GM12892 (cell line): ENCODE data around the gene KIAA0040.

Experiments
- DNase-seq: peaks from one replicate; pipeline ENCODE4 v3.0.0; 2011; ENCODE audit not compliant: insufficient read length
- FAIRE-seq: peaks from 2 replicates; lab custom pipeline; 2011; peaks lifted over from hg19 to GRCh38; lab: Jason Lieb, UNC
- POLR2A ChIP-seq: IDR thresholded peaks from 2 replicates; pipeline ENCODE4 v1.6.1; 2011; ENCODE audit warnings: low read depth, low read length, control low read depth
- POLR2AphosphoS5 ChIP-seq: IDR thresholded peaks from 2 replicates; pipeline ENCODE4 v1.6.1; 2011; ENCODE audit warnings: low read depth, low read length, control low read depth
- TAF1 ChIP-seq: IDR thresholded peaks from 2 replicates; pipeline ENCODE4 v1.6.1; 2011; ENCODE audit warnings: low read depth, mild to moderate bottlenecking, control low read depth, low read length, borderline replicate concordance

KIAA0040 gene

GRCh38 chr1:175168782-175169181 is 23.8 kb downstream of the KIAA0040 start:
- TF ChIP-seq TAF1 (no peak), POLR2AphosphoS5 (no peak), POLR2A (no peak)
- DNase-seq: no peak
- no peak for FAIRE-seq

- TF ChIP-seq POLR2AphosphoS5: no peak
- TF ChIP-seq POLR2A: no peak
- no peak for TF ChIP-seq TAF1
- FAIRE-seq (no peak), DNase-seq (no peak)
Observed at GRCh38 chr1:175167861-175168260, 24.7 kb downstream of the KIAA0040 start.

GRCh38 chr1:175166746-175167145 is 25.8 kb downstream of the KIAA0040 start:
- no peak for TF ChIP-seq TAF1
- TF ChIP-seq POLR2AphosphoS5: no peak
- no peak for TF ChIP-seq POLR2A
- no peak for FAIRE-seq
- DNase-seq: no peak

DNA sequence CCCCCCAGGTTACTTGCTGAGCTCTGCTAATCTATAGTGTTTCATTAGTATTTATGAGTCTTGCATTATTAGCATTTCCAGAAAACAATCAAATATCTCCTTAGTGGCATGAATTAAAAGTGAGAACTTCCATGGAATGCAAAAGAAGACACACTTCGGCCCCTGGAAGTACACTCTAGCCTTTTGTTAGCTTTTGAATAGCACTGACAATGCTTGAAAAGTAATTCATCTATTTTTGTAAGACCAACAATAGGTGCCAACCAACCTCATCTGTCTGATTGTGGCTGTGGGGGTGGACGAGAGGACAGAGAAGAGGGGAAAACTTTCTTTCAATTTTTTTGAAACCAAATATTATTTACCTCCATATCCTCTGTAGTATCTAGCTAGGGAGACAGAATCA is 27.8 kb downstream of the KIAA0040 start:
- FAIRE-seq: no peak

DNA sequence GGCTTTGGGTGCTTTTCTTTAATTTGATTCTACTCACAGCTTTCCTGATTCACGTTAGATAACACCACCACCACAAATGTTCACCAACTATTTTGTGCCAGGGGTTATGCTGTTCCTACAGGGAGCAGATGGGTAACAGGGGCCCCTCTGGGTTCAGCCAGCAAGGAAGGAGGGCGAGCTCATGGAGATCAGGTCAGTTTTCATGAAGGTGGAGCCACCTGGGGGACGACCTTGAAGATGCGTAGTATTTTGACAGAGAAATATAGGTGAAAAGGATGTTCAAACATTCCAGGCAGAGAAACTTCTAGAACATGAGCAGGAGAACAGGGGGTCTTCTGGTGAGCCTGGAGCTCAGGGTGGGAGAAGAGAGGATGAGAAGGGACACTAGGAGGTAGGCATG is 28.9 kb downstream of the KIAA0040 start:
- no peak for DNase-seq
- TF ChIP-seq POLR2A (no peak), POLR2AphosphoS5 (no peak), TAF1 (no peak)
- no peak for FAIRE-seq

More for the DNA sequence above, 27.8 kb downstream of the KIAA0040 start:
- TF ChIP-seq POLR2AphosphoS5: no peak
- no peak for TF ChIP-seq TAF1
- no peak for TF ChIP-seq POLR2A
- DNase-seq: no peak

GRCh38 chr1:175162955-175163354 is 29.6 kb downstream of the KIAA0040 start:
- TF ChIP-seq POLR2AphosphoS5 (no peak), TAF1 (no peak), POLR2A (no peak)
- no peak for FAIRE-seq
- DNase-seq: no peak

DNA sequence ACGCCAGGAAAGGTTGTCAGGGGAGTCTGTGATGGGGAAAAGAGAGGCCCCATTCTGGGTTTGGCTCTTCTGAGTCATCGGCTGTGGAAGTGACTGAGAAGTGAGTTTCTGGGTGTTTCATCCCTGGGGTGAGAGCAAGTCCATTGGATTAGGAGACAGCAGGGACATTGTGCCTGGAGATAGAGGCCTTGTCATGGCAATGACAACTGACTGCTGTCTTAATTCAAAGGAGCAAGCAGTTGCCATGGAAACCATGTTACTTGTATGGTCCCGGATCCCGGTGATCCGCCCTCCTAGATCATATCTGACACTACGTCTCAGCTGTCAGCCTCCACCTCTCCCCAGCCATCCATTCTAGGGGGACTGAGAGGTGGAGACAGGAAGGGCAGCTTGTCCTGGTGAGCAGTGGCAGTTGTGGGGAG is 34.4 kb downstream of the KIAA0040 start:
- FAIRE-seq (no peak), DNase-seq (no peak)
- TF ChIP-seq POLR2AphosphoS5: no peak
- TF ChIP-seq POLR2A: no peak
- TF ChIP-seq TAF1: no peak

- TF ChIP-seq POLR2AphosphoS5: no peak
- no peak for TF ChIP-seq TAF1
- no peak for TF ChIP-seq POLR2A
- DNase-seq (no peak), FAIRE-seq (no peak)
Observed at GRCh38 chr1:175157200-175157599, 35.4 kb downstream of the KIAA0040 start.

DNA sequence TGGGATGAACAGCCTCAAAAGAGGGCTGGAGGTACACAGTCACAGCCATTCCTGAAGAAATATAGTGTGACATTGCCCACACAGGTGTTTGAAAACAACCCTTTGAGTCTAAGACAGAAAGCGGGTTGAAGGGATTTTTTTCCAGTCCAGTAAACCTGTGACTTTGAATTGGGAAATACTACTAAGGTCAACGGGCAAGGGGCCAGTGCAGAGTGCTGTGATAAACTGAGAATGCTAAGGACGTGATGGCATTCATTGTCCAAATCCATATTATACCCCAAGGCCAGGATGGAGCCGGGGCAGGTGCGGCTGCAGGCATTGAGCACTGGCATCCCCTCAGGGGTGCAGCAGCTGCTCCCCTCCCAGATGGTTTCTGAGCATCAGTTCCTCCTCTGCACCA is 36.6 kb downstream of the KIAA0040 start:
- no peak for TF ChIP-seq TAF1
- TF ChIP-seq POLR2AphosphoS5: no peak
- TF ChIP-seq POLR2A: no peak
- no peak for DNase-seq
- no peak for FAIRE-seq

- DNase-seq (no peak), FAIRE-seq (no peak)
- TF ChIP-seq POLR2AphosphoS5 (no peak), TAF1 (no peak), POLR2A (no peak)
Observed at GRCh38 chr1:175155473-175155856, 37.1 kb downstream of the KIAA0040 start.

GRCh38 chr1:175154629-175155472 is 37.7 kb downstream of the KIAA0040 start:
- peak; percentile 42 for DNase-seq
- no peak for TF ChIP-seq TAF1
- TF ChIP-seq POLR2A: no peak
- no peak for TF ChIP-seq POLR2AphosphoS5
- FAIRE-seq: peak; percentile 89

GRCh38 chr1:175152006-175152652 is 40.4 kb downstream of the KIAA0040 start:
- FAIRE-seq (peak; percentile 90), DNase-seq (no peak)
- no peak for TF ChIP-seq TAF1
- TF ChIP-seq POLR2A: no peak
